ENCODE measurements around the gene ZCCHC14. TPM values are rescaled to one million over a fixed set of nuclear protein-coding genes. Genes with fewer than 3 reads are reported as not detected.

Gene ZCCHC14
- polyA plus RNA-seq, 1 donor (not counting 4 experiments of a cell fraction or from before 2014, with no cell fraction given), result 3.6 TPM

DNA sequence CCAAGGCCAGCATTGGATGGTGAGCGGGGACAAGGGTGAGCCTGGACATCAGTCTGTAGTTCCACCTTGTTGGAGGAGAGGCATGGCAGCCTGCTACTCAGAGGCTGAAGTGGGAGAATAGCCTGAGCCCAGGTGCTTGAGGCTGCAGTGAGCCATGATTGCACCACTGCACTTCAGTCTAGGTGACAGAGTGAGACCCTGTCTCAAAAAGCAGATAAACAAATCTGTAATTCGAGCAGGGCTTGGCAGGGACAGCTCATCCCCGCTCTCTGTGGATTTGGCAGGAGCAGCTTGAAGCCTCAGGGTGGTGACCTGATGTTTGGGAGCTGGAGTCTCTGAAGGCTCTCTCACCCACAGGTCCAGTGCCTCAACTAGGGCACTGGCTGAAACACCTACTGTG, 38.6 kb upstream of the ZCCHC14 start:
- Histone ChIP-seq H4K20me1 (ENCODE audit: control insufficient read depth, extremely low read depth, insufficient read depth, low read length) (no peaks in the 10 kb centered on the region), H3K4me3 (ENCODE audit: control insufficient read depth in 2 of 3, extremely low read depth in 1 of 3, insufficient read depth in 2 of 3, low read depth in 1 of 3, low read length in 3 of 3) (no peak overlapping the region), H3K36me3 (ENCODE audit: control insufficient read depth in 2 of 2, extremely low read depth in 1 of 2, insufficient read depth in 2 of 2, low read length in 2 of 2) (no peaks in the 10 kb centered on the region), H3K79me2 (ENCODE audit: control insufficient read depth, insufficient read depth, low read length) (no peaks in the 10 kb centered on the region), H3K9me1 (ENCODE audit: control insufficient read depth, extremely low read depth, insufficient read depth, low read length) (no peaks in the 10 kb centered on the region), H3K27ac (ENCODE audit: control insufficient read depth, insufficient read depth, low read length) (no peak overlapping the region), H3K4me2 (ENCODE audit: control insufficient read depth, extremely low read depth, insufficient read depth, low read depth, low read length) (no peak overlapping the region), H3K9me3 (ENCODE audit: control insufficient read depth, low read depth, low read length) (peaks cover 2% of the 10 kb centered on the region), H3K27me3 (ENCODE audit: control insufficient read depth, extremely low read depth, insufficient read depth, low read length) (peaks cover 8% of the 10 kb centered on the region), H2AFZ (ENCODE audit: control insufficient read depth, low read length) (no peak overlapping the region), H3K9ac (ENCODE audit: control insufficient read depth, extremely low read depth, insufficient read depth, low read length) (no peak overlapping the region), H3K4me1 (ENCODE audit: control insufficient read depth, extremely low read depth, insufficient read depth, low read length) (no peaks in the 10 kb centered on the region)
- TF ChIP-seq, protein P1, sequence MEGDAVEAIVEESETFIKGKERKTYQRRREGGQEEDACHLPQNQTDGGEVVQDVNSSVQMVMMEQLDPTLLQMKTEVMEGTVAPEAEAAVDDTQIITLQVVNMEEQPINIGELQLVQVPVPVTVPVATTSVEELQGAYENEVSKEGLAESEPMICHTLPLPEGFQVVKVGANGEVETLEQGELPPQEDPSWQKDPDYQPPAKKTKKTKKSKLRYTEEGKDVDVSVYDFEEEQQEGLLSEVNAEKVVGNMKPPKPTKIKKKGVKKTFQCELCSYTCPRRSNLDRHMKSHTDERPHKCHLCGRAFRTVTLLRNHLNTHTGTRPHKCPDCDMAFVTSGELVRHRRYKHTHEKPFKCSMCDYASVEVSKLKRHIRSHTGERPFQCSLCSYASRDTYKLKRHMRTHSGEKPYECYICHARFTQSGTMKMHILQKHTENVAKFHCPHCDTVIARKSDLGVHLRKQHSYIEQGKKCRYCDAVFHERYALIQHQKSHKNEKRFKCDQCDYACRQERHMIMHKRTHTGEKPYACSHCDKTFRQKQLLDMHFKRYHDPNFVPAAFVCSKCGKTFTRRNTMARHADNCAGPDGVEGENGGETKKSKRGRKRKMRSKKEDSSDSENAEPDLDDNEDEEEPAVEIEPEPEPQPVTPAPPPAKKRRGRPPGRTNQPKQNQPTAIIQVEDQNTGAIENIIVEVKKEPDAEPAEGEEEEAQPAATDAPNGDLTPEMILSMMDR (optimal IDR thresholded peaks at IDR 0.05 in 1 of 3, IDR thresholded peaks at IDR 0.05 in 1 of 3, conservative IDR thresholded peaks at IDR 0.05 in 1 of 3; ENCODE audit: extremely low read depth in 1 of 3, insufficient read depth in 2 of 3, low read length in 3 of 3), result no peak
- TF ChIP-seq EZH2 (IDR thresholded peaks at IDR 0.05; ENCODE audit: low read length), result no peak
- FAIRE-seq (no peak), DNase-seq (ENCODE audit: low read depth, low spot score) (no peak)
- dilution Hi-C loops (cut with MboI; ENCODE audit: extremely low pct_ligation_motif_present, low sequenced_read_pairs), result no loop called here

DNA sequence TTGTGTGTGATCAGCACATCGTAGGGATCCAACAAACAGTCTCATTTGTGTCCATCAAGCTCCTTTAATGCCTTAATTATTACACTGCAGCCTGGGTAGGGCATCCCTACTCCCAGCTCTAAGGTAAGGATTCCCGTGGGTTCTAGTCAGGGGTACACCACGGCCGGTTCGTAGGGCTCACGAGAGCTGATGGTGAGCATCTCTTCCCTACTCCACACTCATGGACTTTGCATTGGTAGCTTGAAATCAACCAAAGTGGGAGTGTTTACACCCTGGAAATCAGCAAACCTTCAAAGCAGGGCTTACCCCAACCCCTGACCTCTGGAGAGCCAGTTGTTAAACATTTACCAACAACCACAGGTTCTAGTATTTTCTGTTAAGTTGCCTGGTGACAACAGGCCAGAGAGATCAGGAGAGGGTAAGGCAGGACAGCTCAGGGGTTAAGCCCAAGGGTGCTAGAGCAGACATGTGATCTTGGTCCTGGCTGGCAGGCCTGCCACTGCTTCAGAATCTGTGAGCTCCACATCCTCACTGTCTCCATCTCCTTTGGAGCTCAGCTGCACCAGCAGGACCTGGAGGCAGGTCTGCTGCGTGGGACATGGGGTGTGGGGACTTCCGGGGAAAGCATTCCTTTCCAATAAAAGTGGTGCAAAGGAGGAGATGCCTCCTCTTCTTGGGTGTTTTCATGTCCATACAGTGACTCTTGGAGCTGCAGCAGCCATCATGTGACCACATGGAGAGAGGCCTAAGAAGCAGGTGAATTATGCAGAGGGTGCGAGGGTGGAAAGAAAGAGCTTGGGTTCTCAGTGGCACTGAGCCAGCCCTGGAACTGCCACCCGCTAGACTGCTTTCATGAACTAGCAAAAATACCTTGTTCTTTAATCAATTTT, 36.1 kb upstream of the ZCCHC14 start:
- no peak for DNase-seq (ENCODE audit: low read depth, low spot score)
- no peaks in the 10 kb centered on the region for H3K9me1 ChIP-seq (ENCODE audit: control insufficient read depth, extremely low read depth, insufficient read depth, low read length)
- no peak overlapping the region for H2AFZ ChIP-seq (ENCODE audit: control insufficient read depth, low read length)
- no peaks in the 10 kb centered on the region for H3K79me2 ChIP-seq (ENCODE audit: control insufficient read depth, insufficient read depth, low read length)
- no peaks in the 10 kb centered on the region for H4K20me1 ChIP-seq (ENCODE audit: control insufficient read depth, extremely low read depth, insufficient read depth, low read length)
- no peaks in the 10 kb centered on the region for H3K4me1 ChIP-seq (ENCODE audit: control insufficient read depth, extremely low read depth, insufficient read depth, low read length)
- dilution Hi-C loops (cut with MboI; ENCODE audit: extremely low pct_ligation_motif_present, low sequenced_read_pairs), result no loop called here
- no peak overlapping the region for H3K27ac ChIP-seq (ENCODE audit: control insufficient read depth, insufficient read depth, low read length)
- no peak for FAIRE-seq
- H3K9ac ChIP-seq (ENCODE audit: control insufficient read depth, extremely low read depth, insufficient read depth, low read length), result no peak overlapping the region
- no peak overlapping the region for H3K4me3 ChIP-seq (ENCODE audit: control insufficient read depth in 2 of 3, extremely low read depth in 1 of 3, insufficient read depth in 2 of 3, low read depth in 1 of 3, low read length in 3 of 3)
- no peaks in the 10 kb centered on the region for H3K36me3 ChIP-seq (ENCODE audit: control insufficient read depth in 2 of 2, extremely low read depth in 1 of 2, insufficient read depth in 2 of 2, low read length in 2 of 2)
- TF ChIP-seq EZH2 (IDR thresholded peaks at IDR 0.05; ENCODE audit: low read length), result no peak
- peaks cover 2% of the 10 kb centered on the region for H3K9me3 ChIP-seq (ENCODE audit: control insufficient read depth, low read depth, low read length)
- peaks cover 14% of the 10 kb centered on the region for H3K27me3 ChIP-seq (ENCODE audit: control insufficient read depth, extremely low read depth, insufficient read depth, low read length)
- H3K4me2 ChIP-seq (ENCODE audit: control insufficient read depth, extremely low read depth, insufficient read depth, low read depth, low read length), result no peak overlapping the region

Measured in keratinocyte (primary cell).